Esophagus (tissue), 2 donors: ENCODE results near the gene BHLHE23. TPM values are rescaled to one million over a fixed set of nuclear protein-coding genes. Genes with fewer than 3 reads are reported as not detected.
"Not testable (repeated sequence)": the region's sequence is repeated elsewhere in the genome, so short reads cannot be mapped to it uniquely, and the experiment has no call there.

Experiments used
- H3K27ac ChIP-seq, 2 donors: one replicate each; pipeline ENCODE4 v1.5.1; 2013; ENCODE audit warnings: low read depth in 2 of 2, mild to moderate bottlenecking in 2 of 2, inconsistent platforms in 1 of 2, low read length in 1 of 2, moderate library complexity in 1 of 2
- H3K27me3 ChIP-seq, 2 donors: one replicate each; pipeline ENCODE4 v1.6.1; 2013; ENCODE audit warnings: low read length in 2 of 2, control low read depth in 1 of 2, mild to moderate bottlenecking in 1 of 2; ENCODE audit not compliant: insufficient read depth in 2 of 2, control insufficient read depth in 1 of 2
- H3K36me3 ChIP-seq, 2 donors: one replicate each; pipeline ENCODE4 v1.6.1; 2013; ENCODE audit warnings: low read length in 1 of 2; ENCODE audit not compliant: control insufficient read depth in 2 of 2, insufficient read depth in 2 of 2
- H3K4me1 ChIP-seq, 2 donors: one replicate each; pipeline ENCODE4 v1.6.1; 2013; ENCODE audit warnings: low read length in 1 of 2; ENCODE audit not compliant: control insufficient read depth in 2 of 2, insufficient read depth in 2 of 2
- H3K4me3 ChIP-seq, 2 donors: one replicate each; pipeline ENCODE4 v1.5.1; 2013; ENCODE audit warnings: low read length in 2 of 2, mild to moderate bottlenecking in 2 of 2, low read depth in 1 of 2, moderate library complexity in 1 of 2
- H3K9me3 ChIP-seq, 2 donors: one replicate each; pipeline ENCODE4 v1.6.1; 2013; ENCODE audit warnings: mild to moderate bottlenecking in 2 of 2, low read depth in 1 of 2, low read length in 1 of 2, moderate library complexity in 1 of 2; ENCODE audit not compliant: control insufficient read depth in 2 of 2, insufficient read depth in 1 of 2
- WGBS, 2 donors: extraction: QIAGEN DNeasy Blood & Tissue Kit; methylation state at CpG; one replicate each; pipeline ENCODE4 v1.1.7; 2013; 5-methylcytosine and 5-hydroxymethylcytosine counted together
- polyA plus RNA-seq, 2 donors: library from polyadenylated mRNA; stranded (reverse); fragments of 200-250 nt; gene quantifications; one replicate each; pipeline ENCODE4 v1.2.3, GENCODE V29; 2013
- donor health status: healthy with polysubstance abuse.
- donor health status: Bipolar disorder and iron deficiency.

Gene BHLHE23
- polyA plus RNA-seq, 2 donors, result not detected

DNA sequence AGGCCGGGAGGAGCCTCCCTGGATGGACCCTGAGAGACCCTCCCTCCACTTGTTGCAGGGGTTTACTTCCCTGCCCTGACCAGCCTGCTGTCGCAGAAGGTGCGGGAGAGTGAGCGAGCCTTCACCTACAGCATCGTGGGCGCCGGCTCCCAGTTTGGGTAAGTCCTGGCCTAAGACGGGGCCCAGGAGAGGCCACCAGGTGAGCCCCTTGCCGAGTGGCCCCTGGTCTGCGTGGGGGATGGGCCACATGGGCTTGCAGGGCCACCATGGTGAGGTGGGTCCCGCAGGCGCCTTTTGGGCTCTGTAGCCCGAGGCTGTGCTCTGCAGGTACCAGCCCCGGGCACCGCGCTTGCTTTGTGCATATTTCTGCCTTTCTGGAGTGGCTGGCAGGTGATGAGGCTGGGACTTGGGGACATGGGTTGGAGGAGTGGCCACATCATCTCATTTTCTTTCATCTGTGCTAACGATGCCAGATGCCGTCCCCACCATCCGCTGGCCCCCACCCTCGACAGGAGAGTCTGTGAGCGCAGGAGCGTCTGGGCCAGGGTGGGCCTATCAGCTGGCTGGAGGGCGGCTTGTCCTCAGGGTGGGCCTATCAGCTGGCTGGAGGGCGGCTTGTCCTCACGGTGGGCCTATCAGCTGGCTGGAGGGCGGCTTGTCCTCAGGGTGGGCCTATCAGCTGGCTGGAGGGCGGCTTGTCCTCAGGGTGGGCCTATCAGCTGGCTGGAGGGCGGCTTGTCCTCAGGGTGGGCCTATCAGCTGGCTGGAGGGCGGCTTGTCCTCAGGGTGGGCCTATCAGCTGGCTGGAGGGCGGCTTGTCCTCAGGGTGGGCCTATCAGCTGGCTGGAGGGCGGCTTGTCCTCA, 46.1 kb downstream of the BHLHE23 start:
- 88 to 90% methylated on average over 23 to 27 of the region's 31 CpGs for WGBS, 2 donors
- H3K27me3 ChIP-seq, H3K9me3 ChIP-seq, H3K4me3 ChIP-seq, H3K27ac ChIP-seq, H3K36me3 ChIP-seq, H3K4me1 ChIP-seq: not testable (repeated sequence)

DNA sequence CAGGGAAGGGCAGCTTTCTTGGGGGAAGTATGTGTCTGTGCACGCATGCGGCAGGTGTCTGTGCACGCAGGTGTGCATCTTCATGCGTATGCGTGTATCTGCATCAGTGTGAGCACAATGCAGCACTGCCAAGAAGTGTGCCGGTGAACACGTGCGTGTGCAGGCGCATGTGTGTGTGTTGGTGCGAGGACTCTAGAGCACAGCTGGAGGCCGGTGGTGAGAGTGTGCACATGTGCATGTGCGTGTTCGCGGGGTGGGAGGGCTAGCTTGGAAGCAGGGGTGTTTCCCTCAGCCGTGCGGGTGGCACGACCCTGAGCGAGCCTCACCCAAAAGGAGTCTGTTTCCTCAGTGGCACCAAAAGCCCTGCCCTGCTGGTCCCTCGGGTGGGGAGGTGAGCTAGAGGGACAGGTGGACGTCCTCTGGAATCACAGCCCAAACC, 46.7 kb downstream of the BHLHE23 start:
- Histone ChIP-seq H3K4me1 (no peaks in the 10 kb centered on the region), H3K4me3 (no peak overlapping the region), H3K36me3 (peaks cover 0 to 2% of the 10 kb centered on the region in 2 donors), H3K9me3 (no peaks in the 10 kb centered on the region), H3K27me3 (no peaks in the 10 kb centered on the region), H3K27ac (no peak overlapping the region)
- WGBS, 2 donors, result 81 to 85% methylated on average over 20 of the region's 20 CpGs

DNA sequence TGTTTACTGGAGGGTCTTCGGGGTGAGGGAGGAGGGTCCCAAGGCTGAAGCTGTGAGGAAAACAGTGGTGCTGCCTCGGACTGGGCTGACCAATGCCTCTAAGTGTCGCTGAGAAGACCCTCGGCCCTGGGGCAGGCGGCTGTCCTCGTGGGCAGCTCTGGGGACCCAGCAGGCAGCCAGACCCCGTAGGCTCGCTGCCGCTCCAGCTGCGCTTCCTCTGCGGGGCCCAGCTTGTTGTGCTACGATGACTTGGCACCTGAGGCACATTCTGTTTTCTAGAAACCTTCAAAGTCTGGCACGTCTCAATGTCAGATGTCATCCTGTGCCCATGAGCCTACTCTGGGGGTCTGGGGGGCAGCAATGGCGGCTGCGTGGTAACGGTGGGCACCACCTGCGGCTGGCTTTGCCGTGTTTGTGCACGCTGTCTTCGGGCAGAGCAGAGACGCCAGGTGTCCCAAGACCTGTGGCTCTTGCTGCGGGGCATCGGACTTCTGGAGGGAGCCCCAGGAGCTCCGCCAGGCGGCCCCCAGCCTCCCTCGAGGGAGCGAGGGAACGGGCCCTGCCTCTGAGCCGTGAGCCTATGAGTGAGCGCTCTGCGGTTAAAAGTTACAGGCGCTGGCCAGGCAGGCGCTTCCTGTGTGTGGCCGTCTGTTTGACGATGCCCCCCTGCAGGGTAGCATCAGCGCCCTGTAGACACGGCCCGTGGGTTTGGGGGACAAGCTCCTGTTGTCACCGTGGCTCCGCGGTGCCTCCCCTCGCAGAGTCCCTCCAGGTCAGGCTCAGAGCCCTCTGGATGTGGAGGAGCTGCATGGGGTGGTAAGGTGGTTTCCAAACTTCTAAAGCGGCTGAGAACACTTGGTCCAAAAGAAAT, 47.4 kb downstream of the BHLHE23 start:
- no peak overlapping the region for H3K27ac ChIP-seq
- H3K9me3 ChIP-seq, result no peaks in the 10 kb centered on the region
- H3K27me3 ChIP-seq, result no peaks in the 10 kb centered on the region
- 64 to 77% methylated on average over 43 of the region's 43 CpGs for WGBS, 2 donors
- no peak overlapping the region for H3K4me3 ChIP-seq
- H3K36me3 ChIP-seq, result peaks cover 0 to 2% of the 10 kb centered on the region in 2 donors
- H3K4me1 ChIP-seq, result no peaks in the 10 kb centered on the region

DNA sequence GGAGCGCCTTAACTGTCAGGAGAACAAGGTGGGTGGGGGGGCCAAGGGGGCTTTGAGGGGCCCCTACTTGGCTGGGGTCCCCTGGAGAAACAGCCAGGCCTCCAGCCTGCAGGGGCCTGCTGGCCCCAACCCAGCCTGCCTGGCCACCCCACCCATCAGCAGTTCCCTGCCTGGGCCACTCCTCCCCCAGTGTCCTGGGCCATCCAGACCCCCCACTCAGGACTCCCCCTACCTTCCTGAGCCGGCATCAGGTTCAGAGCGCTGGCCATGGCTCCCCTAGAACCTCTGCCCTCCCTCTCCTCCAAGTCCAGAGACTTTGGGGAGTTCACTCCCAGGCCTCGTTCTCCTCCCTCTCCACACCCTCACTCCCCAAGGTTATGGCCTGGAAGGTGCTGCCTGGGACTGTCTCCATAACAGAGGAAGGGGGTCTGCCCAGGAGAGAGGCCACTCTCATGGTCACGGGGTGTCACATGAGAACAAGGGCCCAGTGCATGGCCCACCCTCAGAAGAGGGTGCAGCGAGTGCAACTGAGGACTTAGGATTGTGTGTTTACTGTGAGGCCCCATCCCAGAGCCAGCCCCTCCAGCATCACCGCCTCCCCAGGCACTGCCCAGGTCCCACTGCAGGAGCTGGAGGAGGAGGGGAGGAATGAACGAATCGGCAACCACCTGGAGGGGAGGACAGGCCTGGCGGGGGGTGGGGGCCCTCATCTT, 48.2 kb downstream of the BHLHE23 start:
- Histone ChIP-seq H3K27me3 (no peaks in the 10 kb centered on the region), H3K4me1 (peaks cover 3% of the 10 kb centered on the region in 2 donors), H3K4me3 (no peak overlapping the region), H3K9me3 (no peaks in the 10 kb centered on the region), H3K27ac (no peak overlapping the region), H3K36me3 (peaks cover 0 to 2% of the 10 kb centered on the region in 2 donors)
- WGBS, 2 donors, result 83 to 86% methylated on average over 9 to 10 of the region's 10 CpGs

DNA sequence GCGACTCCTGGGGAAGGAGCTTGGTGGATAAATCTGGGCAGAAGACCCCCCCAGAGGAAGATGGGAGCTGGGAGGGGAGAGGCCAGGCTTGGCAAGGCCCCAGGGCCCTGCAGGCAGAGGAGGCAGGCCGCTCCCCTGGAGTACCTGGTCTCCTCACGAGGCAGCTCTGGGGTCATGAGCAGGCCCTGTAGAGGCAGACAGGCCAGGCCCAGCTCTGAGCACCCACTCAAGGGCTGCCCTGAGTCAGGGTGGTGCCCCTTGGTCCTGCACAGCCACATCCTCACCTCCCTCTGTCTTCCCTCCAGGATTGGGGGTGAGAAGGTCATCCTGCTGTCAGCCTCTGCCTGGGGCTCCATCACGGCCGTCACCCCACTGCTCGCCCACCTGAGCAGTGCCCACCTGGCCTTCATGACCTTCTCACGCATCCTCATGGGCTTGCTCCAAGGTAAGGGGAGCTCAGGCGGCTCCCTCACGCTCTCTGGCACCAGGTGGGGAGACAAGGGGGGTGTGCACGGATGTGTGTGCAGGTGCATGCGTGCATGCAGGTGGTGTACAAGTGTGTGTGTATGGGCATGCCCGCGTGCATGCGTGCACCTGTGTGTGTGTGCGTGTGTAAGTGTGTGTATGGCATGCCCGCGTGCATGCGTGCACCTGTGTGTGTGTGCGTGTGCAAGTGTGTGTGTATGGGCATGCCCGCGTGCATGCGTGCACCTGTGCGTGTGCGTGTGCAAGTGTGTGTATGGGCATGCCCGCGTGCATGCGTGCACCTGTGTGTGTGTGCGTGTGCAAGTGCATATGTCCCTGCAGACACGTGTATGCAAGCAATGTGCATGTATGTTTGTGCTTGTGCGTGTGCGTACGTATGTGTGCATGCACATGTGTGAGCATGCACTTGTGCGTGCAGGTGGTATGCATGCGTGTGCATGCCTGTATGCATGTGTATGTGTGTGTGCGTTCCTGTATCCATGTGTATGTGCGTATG, 49.3 kb downstream of the BHLHE23 start:
- WGBS, 2 donors, result 95% methylated on average over 36 of the region's 36 CpGs

DNA sequence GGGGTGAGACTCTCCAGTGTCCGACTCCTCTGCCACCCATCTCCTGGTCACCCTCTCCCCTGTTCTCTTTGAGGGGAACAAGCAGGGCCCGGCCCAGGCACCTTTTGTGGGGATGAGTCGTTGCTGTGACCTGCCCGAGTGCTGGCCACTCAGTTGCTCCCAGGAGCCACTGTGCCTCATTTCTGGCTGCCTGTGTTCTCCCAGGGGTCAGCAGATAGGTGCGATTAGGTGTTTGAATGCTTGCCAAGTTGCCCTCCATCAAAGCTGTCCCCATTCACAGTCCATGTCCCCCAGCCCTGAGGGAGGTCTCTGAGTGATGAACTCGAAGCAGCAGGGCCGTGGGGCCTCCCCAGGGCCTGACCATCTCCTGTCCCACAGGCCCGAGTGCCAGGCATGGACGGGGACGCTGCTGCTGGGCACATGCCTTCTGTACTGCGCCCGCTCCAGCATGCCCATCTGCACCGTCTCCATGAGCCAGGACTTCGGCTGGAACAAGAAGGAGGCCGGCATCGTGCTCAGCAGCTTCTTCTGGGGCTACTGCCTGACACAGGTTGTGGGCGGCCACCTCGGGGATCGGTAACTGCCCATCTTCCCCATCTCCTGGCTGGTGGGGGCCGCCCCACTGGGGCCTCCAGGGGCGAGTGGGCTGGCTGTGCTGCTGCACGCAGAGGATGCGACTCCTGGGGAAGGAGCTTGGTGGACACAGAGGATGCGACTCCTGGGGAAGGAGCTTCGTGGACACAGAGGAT, 50.2 kb downstream of the BHLHE23 start:
- WGBS, 2 donors, result 82 to 85% methylated on average over 25 of the region's 25 CpGs
- Histone ChIP-seq H3K9me3 (no peaks in the 10 kb centered on the region), H3K27ac (no peak overlapping the region), H3K4me1 (peaks cover 13 to 14% of the 10 kb centered on the region in 2 donors), H3K27me3 (no peaks in the 10 kb centered on the region), H3K4me3 (no peak overlapping the region), H3K36me3 (peaks cover 0 to 2% of the 10 kb centered on the region in 2 donors)

More for the DNA sequence above, 49.3 kb downstream of the BHLHE23 start:
- no peaks in the 10 kb centered on the region for H3K9me3 ChIP-seq
- H3K27ac ChIP-seq, result no peak overlapping the region
- H3K36me3 ChIP-seq, result peaks cover 0 to 2% of the 10 kb centered on the region in 2 donors
- H3K27me3 ChIP-seq, result no peaks in the 10 kb centered on the region
- peaks cover 10 to 11% of the 10 kb centered on the region in 2 donors for H3K4me1 ChIP-seq
- no peak overlapping the region for H3K4me3 ChIP-seq

Other genes starting within 250 kb of the BHLHE23 start
- 1 to 10 TPM; 5.1 to 6.2 TPM for gene MRGBP, start 210.5 kb downstream of the BHLHE23 start, polyA plus RNA-seq
- 10 to 100 TPM; 16.9 to 35.6 TPM for gene OGFR, start 202.1 kb downstream of the BHLHE23 start, polyA plus RNA-seq
- gene COL9A3, start 189.9 kb downstream of the BHLHE23 start, polyA plus RNA-seq, result 1 to 10 TPM; 1.4 to 3.8 TPM
- gene TCFL5, start 145.1 kb downstream of the BHLHE23 start, polyA plus RNA-seq, result 1 to 10 TPM; 2.8 to 3.5 TPM
- 10 to 100 TPM; 17.3 TPM for gene DIDO1, start 80.5 kb downstream of the BHLHE23 start, polyA plus RNA-seq
- gene GID8, start 68.8 kb downstream of the BHLHE23 start, polyA plus RNA-seq, result 10 to 100 TPM; 16.2 to 30.0 TPM
- 1 to 10 TPM; 1.0 to 3.3 TPM for gene SLC17A9, start 54.3 kb downstream of the BHLHE23 start, polyA plus RNA-seq
- 10 to 100 TPM; 13.1 to 15.7 TPM for gene YTHDF1, start 209.2 kb upstream of the BHLHE23 start, polyA plus RNA-seq
- gene BIRC7, start 228.9 kb upstream of the BHLHE23 start, polyA plus RNA-seq, result under 1 TPM in 1 of 2 donors, not detected in 1; 0.04 TPM
- not detected for gene NKAIN4, start 247.5 kb upstream of the BHLHE23 start, polyA plus RNA-seq